Left colon (tissue), 2 donors: Measurements from ENCODE around the gene SEPTIN7. TPM values are rescaled to one million over a fixed set of nuclear protein-coding genes. Genes with fewer than 3 reads are reported as not detected.
"Not testable (repeated sequence)": the region's sequence is repeated elsewhere in the genome, so short reads cannot be mapped to it uniquely, and the experiment has no call there.

ENCODE experiments used
- ATAC-seq: fragments of 200-7000 bp; cut with Tn5 transposase; one replicate; pipeline ENCODE4 v1.9.1; 2020; ENCODE audit warnings: mild to moderate bottlenecking, moderate library complexity
- DNase-seq, 2 donors: peaks; one replicate each; pipeline ENCODE4 v3.0.0-alpha.2; 2020
- intact Hi-C, 2 donors: fragments of 100-400 bp; cut with DNase I in 1 of 2; cut with micrococcal nuclease in 1 of 2; formaldehyde crosslinking; loops; one replicate each; pipeline versions ENCODE4 v1.11.2 to v1.14.0; 2022; cut with DNase I, micrococcal nuclease
- long read RNA-seq: library from polyadenylated mRNA; unstranded; transcript quantifications from one replicate; pipeline ENCODE4 v2.0.0, GENCODE V29; 2021
- total RNA-seq, 2 donors: library from RNA; stranded (reverse); fragmentation: NEBNext Ultra II Directional; extraction: Animal tissue kit (Norgen Biotek cat#: 25700); gene quantifications; one replicate each; pipeline ENCODE4 v1.2.1, GENCODE V29; 2021
- donor health status: DM: no; HTN: no; CAD: no.
- donor health status: DM: yes; HTN: yes; CAD: no.

The SEPTIN7 gene
- total RNA-seq = 100 to 1,000 TPM; 107 to 131 TPM
- long read RNA-seq, full-length matches to known transcripts = 125 of 164 reads
- long read RNA-seq, partial matches to known transcripts = 15 of 164 reads
- long read RNA-seq, other reads (novel, unspliced or antisense) = 24 of 164 reads

- peak; percentile 92 for ATAC-seq
- DNase-seq = peak; percentile 98 to 99
- intact Hi-C loops = loop anchor here in 1 of 2 donors (5.0 kb wide), 1 partner anchor 89 kb away; no protein-coding TSS in a partner anchor
Measured at GRCh38 chr7:35800718-35801391, at the start of gene SEPTIN7. Gene SEPTIN7 (plus strand): TSS chr7:35801057. CDS start chr7:35801210, 153 bp downstream.

- intact Hi-C loops = no loop called here
- ATAC-seq = no peak
- no peak for DNase-seq
Measured at GRCh38 chr7:35752742-35753141, 48.1 kb upstream of the SEPTIN7 start.

GRCh38 chr7:35753761-35754603 lies 46.9 kb upstream of the SEPTIN7 start:
- no peak for ATAC-seq
- peak; percentile 9 to 49 for DNase-seq
- intact Hi-C loops = no loop called here

GRCh38 chr7:35754741-35755140 lies 46.1 kb upstream of the SEPTIN7 start:
- ATAC-seq = no peak
- no peak for DNase-seq
- intact Hi-C loops = no loop called here

GRCh38 chr7:35755711-35756110 lies 45.1 kb upstream of the SEPTIN7 start:
- DNase-seq = no peak
- intact Hi-C loops = no loop called here
- ATAC-seq = no peak

- ATAC-seq, intact Hi-C loops, DNase-seq: not testable (repeated sequence)
Measured at GRCh38 chr7:35756453-35756852, 44.4 kb upstream of the SEPTIN7 start.

GRCh38 chr7:35757574-35757973 lies 43.3 kb upstream of the SEPTIN7 start:
- DNase-seq (no peak), ATAC-seq (no peak)
- intact Hi-C loops = no loop called here

GRCh38 chr7:35758421-35758820 lies 42.4 kb upstream of the SEPTIN7 start:
- no peak for DNase-seq

GRCh38 chr7:35760143-35760745 lies 40.6 kb upstream of the SEPTIN7 start:
- no peak for ATAC-seq
- intact Hi-C loops = no loop called here

More at GRCh38 chr7:35758421-35758820, 42.4 kb upstream of the SEPTIN7 start:
- intact Hi-C loops = no loop called here
- no peak for ATAC-seq

GRCh38 chr7:35761871-35762677 lies 38.8 kb upstream of the SEPTIN7 start:
- intact Hi-C loops = no loop called here
- ATAC-seq (no peak), DNase-seq (no peak)

More at GRCh38 chr7:35760143-35760745, 40.6 kb upstream of the SEPTIN7 start:
- DNase-seq = no peak

- intact Hi-C loops = no loop called here
- ATAC-seq = no peak
- no peak for DNase-seq
Measured at GRCh38 chr7:35762781-35763180, 38.1 kb upstream of the SEPTIN7 start.

- no peak for ATAC-seq
- intact Hi-C loops = no loop called here
- DNase-seq = no peak
Measured at GRCh38 chr7:35768346-35768745, 32.5 kb upstream of the SEPTIN7 start.

GRCh38 chr7:35771776-35772175 lies 29.1 kb upstream of the SEPTIN7 start:
- no peak for DNase-seq
- no peak for ATAC-seq
- intact Hi-C loops = no loop called here

GRCh38 chr7:35773994-35774393 lies 26.9 kb upstream of the SEPTIN7 start:
- intact Hi-C loops = no loop called here
- DNase-seq = no peak
- ATAC-seq = no peak

GRCh38 chr7:35776686-35777085 lies 24.2 kb upstream of the SEPTIN7 start:
- intact Hi-C loops = no loop called here
- ATAC-seq = no peak
- no peak for DNase-seq

GRCh38 chr7:35777121-35777520 lies 23.7 kb upstream of the SEPTIN7 start:
- ATAC-seq (no peak), DNase-seq (no peak)
- intact Hi-C loops = no loop called here

- DNase-seq = no peak
- intact Hi-C loops = no loop called here
- ATAC-seq = no peak
Measured at GRCh38 chr7:35780070-35780469, 20.8 kb upstream of the SEPTIN7 start.

- no peak for DNase-seq
- no peak for ATAC-seq
- intact Hi-C loops = no loop called here
Measured at GRCh38 chr7:35781200-35781701, 19.6 kb upstream of the SEPTIN7 start.
